Calu3 (cell line): ENCODE data around the gene PRXL2A. TPM values are rescaled to one million over a fixed set of nuclear protein-coding genes. Genes with fewer than 3 reads are reported as not detected.
A peak's percentile ranks its signal among the peaks of the same experiment; 100 is the strongest.

Source experiments
- BruUV-seq: library from RNA; stranded (reverse); fragments of 400-500 nt; replicated peaks from 2 replicates; lab custom pipeline; 2021; lab: Mats Ljungman, UMichigan
- CTCF ChIA-PET: fragments of 300-600 bp; sonication (Branson Sonifier 250); formaldehyde crosslinking; loops from one replicate; lab custom pipeline; 2022; ENCODE audit warnings: antibody characterized with exemption; lab: Charles Lee
- DNase-seq: peaks from one replicate; pipeline ENCODE4 v3.0.0; 2022
- H3K27ac Mint-ChIP-seq: one replicate; pipeline ENCODE4 v1.8.0; 2022; ENCODE audit warnings: mixed read lengths; ENCODE audit not compliant: unreplicated experiment
- H3K27me3 Mint-ChIP-seq: one replicate; pipeline ENCODE4 v1.8.0; 2022; ENCODE audit warnings: mixed read lengths; ENCODE audit not compliant: unreplicated experiment
- H3K36me3 Mint-ChIP-seq: one replicate; pipeline ENCODE4 v1.8.0; 2022; ENCODE audit warnings: mild to moderate bottlenecking, moderate library complexity, mixed read lengths; ENCODE audit not compliant: insufficient read depth, unreplicated experiment
- H3K4me1 Mint-ChIP-seq: one replicate; pipeline ENCODE4 v1.8.0; 2022; ENCODE audit warnings: mild to moderate bottlenecking, low read depth, mixed read lengths; ENCODE audit not compliant: unreplicated experiment
- H3K4me3 Mint-ChIP-seq: one replicate; pipeline ENCODE4 v1.8.0; 2022; ENCODE audit warnings: mild to moderate bottlenecking, low read depth, moderate library complexity, mixed read lengths; ENCODE audit not compliant: unreplicated experiment
- H3K9me3 Mint-ChIP-seq: one replicate; pipeline ENCODE4 v1.8.0; 2022; ENCODE audit warnings: low read depth, mixed read lengths; ENCODE audit not compliant: unreplicated experiment
- intact Hi-C: fragments of 100-400 bp; cut with micrococcal nuclease; formaldehyde crosslinking; loops from one replicate; pipeline ENCODE4 v1.10.0; 2022; ENCODE audit not compliant: unreplicated experiment
- total RNA-seq: library from RNA; stranded (reverse); gene quantifications from 2 replicates; pipeline ENCODE4 v1.2.3, GENCODE V29; 2022
- TF ChIP-seq, protein P1 (sequence below): fragments of 200-600 bp; IDR thresholded peaks from one replicate; pipeline ENCODE4 v1.8.0; 2022; ENCODE audit warnings: antibody characterized with exemption; ENCODE audit not compliant: unreplicated experiment

PRXL2A gene
- total RNA-seq, 1 experiment from 2014 or later: 67.2 TPM

DNA sequence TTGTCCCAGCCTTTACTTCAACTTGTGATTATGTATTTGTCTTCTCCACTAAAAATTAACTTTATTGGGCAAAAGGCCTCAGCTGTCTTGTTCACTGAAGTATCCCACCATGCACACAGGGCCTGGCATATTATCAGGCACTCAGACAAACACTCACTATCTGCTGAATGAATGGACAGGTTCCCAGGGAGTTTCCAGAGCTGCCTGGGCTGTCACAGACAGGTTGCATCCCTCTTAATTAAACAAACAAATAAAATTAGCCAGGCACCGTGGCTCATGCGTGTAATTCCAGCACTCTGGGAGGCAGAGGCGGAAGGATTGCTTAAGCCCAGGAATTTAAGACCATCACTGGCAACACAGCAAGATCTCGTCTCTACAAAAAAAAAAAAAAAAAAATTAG, 44.3 kb downstream of the PRXL2A start:
- Mint-ChIP-seq H3K27me3 (peaks cover 4% of the 10 kb centered on the region), H3K27ac (no peak overlapping the region), H3K4me1 (peaks cover 11% of the 10 kb centered on the region), H3K36me3 (peaks cover 27% of the 10 kb centered on the region), H3K4me3 (no peak overlapping the region), H3K9me3 (no peaks in the 10 kb centered on the region)
- TF ChIP-seq, protein P1, sequence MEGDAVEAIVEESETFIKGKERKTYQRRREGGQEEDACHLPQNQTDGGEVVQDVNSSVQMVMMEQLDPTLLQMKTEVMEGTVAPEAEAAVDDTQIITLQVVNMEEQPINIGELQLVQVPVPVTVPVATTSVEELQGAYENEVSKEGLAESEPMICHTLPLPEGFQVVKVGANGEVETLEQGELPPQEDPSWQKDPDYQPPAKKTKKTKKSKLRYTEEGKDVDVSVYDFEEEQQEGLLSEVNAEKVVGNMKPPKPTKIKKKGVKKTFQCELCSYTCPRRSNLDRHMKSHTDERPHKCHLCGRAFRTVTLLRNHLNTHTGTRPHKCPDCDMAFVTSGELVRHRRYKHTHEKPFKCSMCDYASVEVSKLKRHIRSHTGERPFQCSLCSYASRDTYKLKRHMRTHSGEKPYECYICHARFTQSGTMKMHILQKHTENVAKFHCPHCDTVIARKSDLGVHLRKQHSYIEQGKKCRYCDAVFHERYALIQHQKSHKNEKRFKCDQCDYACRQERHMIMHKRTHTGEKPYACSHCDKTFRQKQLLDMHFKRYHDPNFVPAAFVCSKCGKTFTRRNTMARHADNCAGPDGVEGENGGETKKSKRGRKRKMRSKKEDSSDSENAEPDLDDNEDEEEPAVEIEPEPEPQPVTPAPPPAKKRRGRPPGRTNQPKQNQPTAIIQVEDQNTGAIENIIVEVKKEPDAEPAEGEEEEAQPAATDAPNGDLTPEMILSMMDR: no peak
- BruUV-seq: no TSS peak
- DNase-seq: no peak
- intact Hi-C loops: no loop called here
- CTCF ChIA-PET: interaction anchor here (0.8 to 1.1 kb wide), 2 partner anchors 8 to 1066 kb away, joined by 3 to 4 read pairs; no protein-coding TSS in a partner anchor

DNA sequence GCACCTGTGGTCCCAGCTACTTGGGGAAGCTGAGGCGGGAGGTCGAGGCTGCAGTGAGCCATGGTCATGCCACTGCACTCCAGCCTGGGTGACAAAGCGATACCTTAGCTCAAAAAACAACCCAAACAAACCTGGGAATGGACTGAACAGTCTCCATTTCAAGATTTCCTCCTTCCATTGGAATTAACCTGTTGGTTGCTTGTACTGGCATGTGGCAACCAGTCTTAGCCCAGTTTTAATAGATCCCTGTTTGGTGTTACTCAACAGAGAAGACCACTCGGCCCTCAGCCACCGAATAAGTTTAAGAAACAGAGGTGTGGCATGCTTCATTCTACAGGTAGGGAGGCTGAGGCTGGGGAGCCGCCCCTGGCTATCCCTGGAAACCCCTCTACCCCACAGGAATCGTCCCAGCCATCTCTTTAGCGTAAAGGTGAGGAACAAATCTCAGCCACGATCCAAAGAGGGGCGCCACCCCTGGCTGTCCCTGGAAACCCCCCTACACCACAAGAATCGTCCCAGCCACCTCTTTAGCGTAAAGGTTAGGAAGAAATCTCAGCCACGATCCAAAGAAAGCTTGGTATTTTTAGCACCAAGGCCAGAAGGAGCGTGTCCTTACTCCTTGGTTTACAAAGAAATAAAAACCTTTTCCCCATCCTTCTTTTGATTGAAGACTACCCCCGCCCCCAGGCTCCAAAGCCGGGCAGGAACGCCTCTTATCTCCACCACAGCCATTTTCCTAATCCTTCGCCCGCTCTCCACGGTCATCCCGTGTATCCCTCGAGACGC, 44.9 kb downstream of the PRXL2A start:
- H3K9me3 Mint-ChIP-seq: no peaks in the 10 kb centered on the region
- peaks cover 17% of the 10 kb centered on the region for H3K4me1 Mint-ChIP-seq
- TSS peak; percentile 94 for BruUV-seq
- DNase-seq: no peak
- no peaks in the 10 kb centered on the region for H3K27me3 Mint-ChIP-seq
- peak overlapping the region; percentile 86 for H3K27ac Mint-ChIP-seq
- H3K36me3 Mint-ChIP-seq: peaks cover 33% of the 10 kb centered on the region
- intact Hi-C loops: no loop called here
- TF ChIP-seq, protein P1: no peak
- CTCF ChIA-PET: interaction anchor here (0.8 to 10.0 kb wide), 3 partner anchors 8 to 1066 kb away, joined by 3 to 122 read pairs (median 4); no protein-coding TSS in a partner anchor
- H3K4me3 Mint-ChIP-seq: no peak overlapping the region

DNA sequence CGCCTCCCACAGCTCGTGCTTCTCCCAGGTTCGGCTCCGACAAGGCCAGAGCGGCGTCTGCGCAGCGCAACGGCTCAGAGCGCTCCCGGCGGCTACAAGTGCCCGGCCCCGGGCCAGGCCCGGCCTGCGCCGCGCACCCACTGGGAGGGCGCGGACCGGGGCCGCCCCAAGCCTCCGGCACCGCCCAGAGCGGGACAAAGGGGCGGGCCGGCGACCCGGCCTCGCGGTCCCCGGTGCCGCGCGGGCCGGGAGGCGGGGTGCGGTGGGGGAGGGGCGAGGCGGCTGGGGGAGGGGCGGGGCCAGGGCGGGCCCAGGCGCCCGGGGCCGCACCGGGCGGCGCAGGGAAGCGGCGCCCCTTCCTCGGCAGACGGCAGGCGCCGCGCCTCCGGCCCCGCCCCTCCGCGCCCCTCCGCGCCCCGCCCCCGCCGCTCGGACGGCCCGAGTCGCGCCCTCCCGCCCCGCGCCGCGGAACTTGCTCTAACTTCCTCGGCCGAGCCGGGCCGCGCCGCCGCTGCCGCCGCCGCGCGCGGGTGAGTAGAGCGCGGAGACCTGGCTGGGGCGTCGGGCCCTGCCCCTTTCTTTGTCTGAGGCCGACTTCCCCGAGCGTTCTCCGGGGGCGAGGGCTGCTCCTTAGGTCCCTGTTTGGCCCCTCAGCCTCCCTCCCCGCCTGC, 45.6 kb downstream of the PRXL2A start, which contains the start of gene TSPAN14:
TSS of gene TSPAN14 (plus strand) at position 469 of the 671 bp plus-strand sequence. CDS start 34,924 bp downstream, outside the sequence.
- Mint-ChIP-seq H3K36me3 (peaks cover 34% of the 10 kb centered on the region), H3K4me1 (peaks cover 24% of the 10 kb centered on the region), H3K9me3 (no peaks in the 10 kb centered on the region), H3K4me3 (no peak within 1 kb of the TSS), H3K27ac (peak within 1 kb of the TSS; percentile 86), H3K27me3 (no peaks in the 10 kb centered on the region)
- no TSS peak for BruUV-seq
- DNase-seq: peak; percentile 88
- intact Hi-C loops: no loop called here
- CTCF ChIA-PET: interaction anchor here (0.6 to 10.0 kb wide), 2 partner anchors 50 to 197 kb away, joined by 3 to 122 read pairs; no protein-coding TSS in a partner anchor
- TF ChIP-seq, protein P1: no peak

DNA sequence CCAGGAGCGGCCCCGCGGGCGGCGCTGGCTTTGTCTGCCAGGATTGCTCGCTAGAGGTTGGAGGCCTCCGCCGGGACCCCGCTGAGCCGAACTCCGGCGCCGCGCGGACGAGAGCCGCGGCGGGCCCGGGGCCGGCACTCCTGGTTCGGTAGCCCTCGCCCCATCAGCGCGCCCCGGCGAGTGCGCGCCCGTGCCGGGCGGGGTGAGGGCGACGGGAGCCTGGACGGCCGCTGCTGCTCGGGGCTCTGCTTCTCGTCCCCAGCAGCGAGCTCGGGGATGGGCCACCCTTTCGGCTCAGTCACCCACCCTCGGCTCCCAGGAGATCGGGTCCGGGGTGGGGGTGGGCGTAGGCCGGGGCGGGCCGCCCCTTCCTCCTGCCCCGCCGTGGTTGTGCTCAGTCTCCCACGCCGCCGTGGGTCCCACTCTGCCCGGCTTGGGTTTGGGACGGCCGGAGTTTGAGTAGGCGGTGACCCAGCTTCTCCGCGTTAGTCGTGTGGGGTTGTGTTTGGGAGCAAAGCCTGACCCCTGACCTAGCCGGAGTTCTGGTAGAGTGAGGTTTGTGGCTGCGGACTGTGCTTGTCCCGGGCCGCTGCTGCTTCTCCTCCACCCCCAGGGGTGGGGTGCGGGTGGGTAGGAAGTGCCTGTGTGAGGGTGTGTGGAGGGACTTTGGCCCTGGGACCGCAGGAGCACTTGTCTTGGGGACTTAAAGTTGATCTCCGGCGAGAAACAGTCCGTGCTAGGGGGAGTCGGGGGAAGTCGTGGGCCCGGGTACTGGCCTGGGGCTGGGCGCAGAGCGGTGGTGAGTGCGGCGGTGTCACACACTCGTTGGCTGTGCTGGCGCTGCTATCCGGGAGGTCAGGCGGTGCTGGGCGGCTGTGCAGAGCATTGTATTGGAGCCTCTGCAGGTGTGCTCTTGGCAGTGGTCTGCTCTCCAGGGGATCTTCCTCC, 46.4 kb downstream of the PRXL2A start:
- H3K27ac Mint-ChIP-seq: peak overlapping the region; percentile 62
- TF ChIP-seq, protein P1: no peak
- H3K4me3 Mint-ChIP-seq: no peak overlapping the region
- DNase-seq: peak; percentile 49
- intact Hi-C loops: no loop called here
- CTCF ChIA-PET: interaction anchor here (0.6 to 10.0 kb wide), 3 partner anchors 49 to 198 kb away, joined by 3 to 122 read pairs (median 5); no protein-coding TSS in a partner anchor
- peaks cover 35% of the 10 kb centered on the region for H3K36me3 Mint-ChIP-seq
- H3K9me3 Mint-ChIP-seq: no peaks in the 10 kb centered on the region
- H3K27me3 Mint-ChIP-seq: no peaks in the 10 kb centered on the region
- BruUV-seq: no TSS peak
- peaks cover 32% of the 10 kb centered on the region for H3K4me1 Mint-ChIP-seq
